PC-9 (cell line): ENCODE results near the gene EIF5AL1.
"Not testable (repeated sequence)": the region's sequence is repeated elsewhere in the genome, so short reads cannot be mapped to it uniquely, and the experiment has no call there.

ENCODE experiments used
- EZH2 ChIP-seq: fragments of 200-600 bp; sonication (generic); IDR thresholded peaks from 2 replicates; pipeline ENCODE4 v1.8.0; 2017; ENCODE audit warnings: antibody characterized with exemption, low read depth
- TF ChIP-seq, protein P1 (sequence below): fragments of 200-600 bp; sonication (generic); conservative IDR thresholded peaks from 2 replicates; pipeline ENCODE4 v1.6.1; 2017; ENCODE audit warnings: mixed run types, antibody characterized with exemption, mild to moderate bottlenecking, moderate library complexity

DNA sequence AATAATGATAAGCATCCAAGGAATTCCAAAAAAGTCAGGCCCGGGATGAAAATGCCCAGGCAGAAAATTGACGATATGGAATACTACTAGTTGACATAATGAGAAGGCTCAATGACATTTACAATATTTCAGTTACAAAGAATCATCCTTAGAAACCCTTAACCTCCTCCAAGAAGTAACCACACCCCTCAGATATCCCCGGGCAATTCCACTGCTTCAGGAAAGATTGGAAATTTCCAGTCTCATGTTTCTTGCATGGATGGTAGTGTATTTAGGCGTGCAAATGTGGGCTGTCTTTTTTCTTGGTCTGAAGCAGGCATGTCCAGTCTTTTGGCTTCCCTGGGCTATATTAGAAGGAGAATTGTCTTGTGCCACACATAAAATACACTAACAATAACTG lies 5.2 kb downstream of the EIF5AL1 start:
- TF ChIP-seq, protein P1, sequence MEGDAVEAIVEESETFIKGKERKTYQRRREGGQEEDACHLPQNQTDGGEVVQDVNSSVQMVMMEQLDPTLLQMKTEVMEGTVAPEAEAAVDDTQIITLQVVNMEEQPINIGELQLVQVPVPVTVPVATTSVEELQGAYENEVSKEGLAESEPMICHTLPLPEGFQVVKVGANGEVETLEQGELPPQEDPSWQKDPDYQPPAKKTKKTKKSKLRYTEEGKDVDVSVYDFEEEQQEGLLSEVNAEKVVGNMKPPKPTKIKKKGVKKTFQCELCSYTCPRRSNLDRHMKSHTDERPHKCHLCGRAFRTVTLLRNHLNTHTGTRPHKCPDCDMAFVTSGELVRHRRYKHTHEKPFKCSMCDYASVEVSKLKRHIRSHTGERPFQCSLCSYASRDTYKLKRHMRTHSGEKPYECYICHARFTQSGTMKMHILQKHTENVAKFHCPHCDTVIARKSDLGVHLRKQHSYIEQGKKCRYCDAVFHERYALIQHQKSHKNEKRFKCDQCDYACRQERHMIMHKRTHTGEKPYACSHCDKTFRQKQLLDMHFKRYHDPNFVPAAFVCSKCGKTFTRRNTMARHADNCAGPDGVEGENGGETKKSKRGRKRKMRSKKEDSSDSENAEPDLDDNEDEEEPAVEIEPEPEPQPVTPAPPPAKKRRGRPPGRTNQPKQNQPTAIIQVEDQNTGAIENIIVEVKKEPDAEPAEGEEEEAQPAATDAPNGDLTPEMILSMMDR = not testable (repeated sequence)
- TF ChIP-seq EZH2 = not testable (repeated sequence)
